Activated CD8-positive, alpha-beta T cell treated with anti-CD3 and anti-CD28 coated beads for 36 hours (primary cell): Measurements from ENCODE around the gene FBXL22. TPM values are rescaled to one million over a fixed set of nuclear protein-coding genes. Genes with fewer than 3 reads are reported as not detected.
A peak's percentile ranks its signal among the peaks of the same experiment; 100 is the strongest.

Experiments used
- ATAC-seq: fragments of 200-7000 bp; cut with Tn5 transposase; one replicate; pipeline ENCODE4 v1.10.0; 2021; ENCODE audit warnings: mild to moderate bottlenecking, moderate library complexity
- CTCF ChIA-PET: fragments of 350-600 bp; sonication (Branson Sonifier 250); formaldehyde crosslinking; loops from one replicate; lab custom pipeline; 2021; ENCODE audit warnings: antibody characterized with exemption; lab: Charles Lee
- POLR2A ChIA-PET: fragments of 350-600 bp; sonication (Branson Sonifier 250); formaldehyde crosslinking; loops from one replicate; lab custom pipeline; 2021; ENCODE audit warnings: antibody characterized with exemption; lab: Charles Lee
- DNase-seq: peaks from one replicate; pipeline ENCODE4 v3.0.0-alpha.2; 2020
- H3K27ac Mint-ChIP-seq: one replicate; pipeline ENCODE4 v1.8.0; 2021; ENCODE audit warnings: mild to moderate bottlenecking, mixed read lengths
- H3K27me3 Mint-ChIP-seq: one replicate; pipeline ENCODE4 v1.8.0; 2021; ENCODE audit warnings: mixed read lengths
- H3K36me3 Mint-ChIP-seq: one replicate; pipeline ENCODE4 v1.8.0; 2021; ENCODE audit warnings: low read depth, mixed read lengths
- H3K4me1 Mint-ChIP-seq: one replicate; pipeline ENCODE4 v1.8.0; 2021; ENCODE audit warnings: low read depth, mixed read lengths
- H3K4me3 Mint-ChIP-seq: one replicate; pipeline ENCODE4 v1.8.0; 2021; ENCODE audit warnings: mild to moderate bottlenecking, moderate library complexity, mixed read lengths
- H3K9me3 Mint-ChIP-seq: one replicate; pipeline ENCODE4 v1.8.0; 2021; ENCODE audit warnings: mixed read lengths
- CTCF ChIP-seq: fragments of 200-600 bp; IDR thresholded peaks from one replicate; pipeline ENCODE4 v1.8.0; 2022; ENCODE audit warnings: antibody characterized with exemption, mild to moderate bottlenecking
- intact Hi-C: fragments of 100-400 bp; cut with micrococcal nuclease; formaldehyde crosslinking; loops from one replicate; pipeline ENCODE4 v1.10.0; 2022
- total RNA-seq, 2 experiments: library from RNA; stranded (reverse); gene quantifications; one replicate each; pipeline ENCODE4 v1.2.3, GENCODE V29; 2021

Gene FBXL22
- under 1 TPM; 0.34 to 0.63 TPM for total RNA-seq

GRCh38 chr15:63597038-63597790 is at the start of gene FBXL22:
Gene FBXL22, plus strand, starts transcription at chr15:63597387. Its CDS starts 6 bp downstream, at chr15:63597393.
- H3K36me3 Mint-ChIP-seq = peaks cover 24% of the 10 kb centered on the region
- H3K27me3 Mint-ChIP-seq = no peaks in the 10 kb centered on the region
- no peaks in the 10 kb centered on the region for H3K9me3 Mint-ChIP-seq
- no peak within 1 kb of the TSS for H3K4me3 Mint-ChIP-seq
- ATAC-seq (no peak), DNase-seq (no peak)
- peaks cover 65% of the 10 kb centered on the region for H3K4me1 Mint-ChIP-seq
- H3K27ac Mint-ChIP-seq = peak within 1 kb of the TSS; percentile 63
- ChIA-PET POLR2A (interaction anchor here (0.9 to 2.9 kb wide), 3 partner anchors 51 to 104 kb away, joined by 3 to 15 read pairs (median 3); partner anchors contain the start of gene USP3), CTCF (interaction anchor here (1.2 to 8.6 kb wide), 8 partner anchors 13 to 549 kb away, joined by 3 to 61 read pairs (median 4); partner anchors contain the start of gene USP3)
- TF ChIP-seq CTCF = no peak
- intact Hi-C loops = loop anchor here (5.0 kb wide), 2 partner anchors 90 to 130 kb away; no protein-coding TSS in a partner anchor

GRCh38 chr15:63551400-63551799 is 45.8 kb upstream of the FBXL22 start:
- POLR2A ChIA-PET = interaction anchor here (1.2 kb wide), 1 partner anchor 16 kb away, joined by 5 read pairs; no protein-coding TSS in a partner anchor
- peaks cover 22% of the 10 kb centered on the region for H3K36me3 Mint-ChIP-seq

GRCh38 chr15:63553388-63553791 is 43.8 kb upstream of the FBXL22 start:
- peak overlapping the region; percentile 70 for H3K27ac Mint-ChIP-seq
- no peaks in the 10 kb centered on the region for H3K27me3 Mint-ChIP-seq
- peaks cover 32% of the 10 kb centered on the region for H3K36me3 Mint-ChIP-seq
- ATAC-seq (peak; percentile 67), DNase-seq (peak; percentile 15)
- POLR2A ChIA-PET = interaction anchor here (0.8 to 1.7 kb wide), 4 partner anchors 16 to 56 kb away, joined by 3 to 5 read pairs (median 4); no protein-coding TSS in a partner anchor
- intact Hi-C loops = no loop called here
- no peaks in the 10 kb centered on the region for H3K9me3 Mint-ChIP-seq
- no peak overlapping the region for H3K4me3 Mint-ChIP-seq
- CTCF ChIA-PET = interaction anchor here (0.8 to 2.5 kb wide), 16 partner anchors 9 to 356 kb away, joined by 3 to 13 read pairs (median 4); partner anchors contain the start of gene USP3
- peaks cover 52% of the 10 kb centered on the region for H3K4me1 Mint-ChIP-seq
- TF ChIP-seq CTCF = no peak

More at GRCh38 chr15:63551400-63551799, 45.8 kb upstream of the FBXL22 start:
- ATAC-seq (no peak), DNase-seq (no peak)
- CTCF ChIA-PET = interaction anchor here (1.3 to 3.1 kb wide), 6 partner anchors 9 to 84 kb away, joined by 3 to 12 read pairs (median 4); no protein-coding TSS in a partner anchor
- intact Hi-C loops = no loop called here
- Mint-ChIP-seq H3K9me3 (no peaks in the 10 kb centered on the region), H3K27me3 (no peaks in the 10 kb centered on the region), H3K27ac (no peak overlapping the region), H3K4me3 (no peak overlapping the region), H3K4me1 (peaks cover 49% of the 10 kb centered on the region)
- no peak for TF ChIP-seq CTCF

- no peaks in the 10 kb centered on the region for H3K9me3 Mint-ChIP-seq
- ATAC-seq (no peak), DNase-seq (no peak)
- peaks cover 56% of the 10 kb centered on the region for H3K4me1 Mint-ChIP-seq
- no peaks in the 10 kb centered on the region for H3K27me3 Mint-ChIP-seq
- no peak for TF ChIP-seq CTCF
- ChIA-PET CTCF (interaction anchor here (1.0 to 2.5 kb wide), 6 partner anchors 10 to 71 kb away, joined by 3 to 13 read pairs (median 6); no protein-coding TSS in a partner anchor), POLR2A (interaction anchor here (0.8 to 1.0 kb wide), 2 partner anchors 15 to 57 kb away, joined by 3 read pairs; no protein-coding TSS in a partner anchor)
- intact Hi-C loops = no loop called here
- H3K4me3 Mint-ChIP-seq = no peak overlapping the region
- H3K27ac Mint-ChIP-seq = peak overlapping the region; percentile 47
- peaks cover 36% of the 10 kb centered on the region for H3K36me3 Mint-ChIP-seq
Observed at GRCh38 chr15:63554337-63554927, 42.8 kb upstream of the FBXL22 start.
